ENCODE results near the gene APOBEC3C.
"Not testable (repeated sequence)": the region's sequence is repeated elsewhere in the genome, so short reads cannot be mapped to it uniquely, and the experiment has no call there.

The APOBEC3C gene

DNA sequence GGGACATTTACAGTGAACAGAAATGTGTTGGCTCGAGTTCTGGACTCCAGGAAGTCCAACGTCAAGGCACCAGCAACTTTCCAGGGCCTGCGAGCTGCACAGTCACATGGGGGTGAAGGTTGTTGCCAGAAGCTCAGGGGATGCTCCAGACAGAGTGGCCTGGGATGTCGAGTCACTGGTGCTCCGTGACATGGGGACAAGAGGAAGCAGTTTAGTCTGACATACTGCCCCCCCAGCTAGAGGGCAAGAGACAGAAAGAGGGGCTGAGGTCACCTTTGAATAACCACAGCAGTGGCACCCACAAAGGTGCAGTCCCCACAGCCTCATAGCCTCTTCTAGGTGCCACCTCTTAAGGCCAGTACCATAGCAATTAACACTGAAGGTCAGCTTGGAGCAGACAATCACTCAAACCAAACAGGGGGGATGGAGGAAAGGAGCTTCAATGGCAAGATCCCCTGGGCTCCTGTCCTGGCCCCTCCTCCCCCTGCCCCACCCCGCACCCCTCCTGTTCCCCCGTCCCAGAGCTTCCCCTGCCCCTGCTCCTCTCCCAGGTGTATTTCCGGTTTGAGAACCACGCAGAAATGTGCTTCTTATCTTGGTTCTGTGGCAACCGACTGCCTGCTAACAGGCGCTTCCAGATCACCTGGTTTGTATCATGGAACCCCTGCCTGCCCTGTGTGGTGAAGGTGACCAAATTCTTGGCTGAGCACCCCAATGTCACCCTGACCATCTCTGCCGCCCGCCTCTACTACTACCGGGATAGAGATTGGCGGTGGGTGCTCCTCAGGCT is 10.7 kb downstream of the APOBEC3C start:
- DNase-seq = peak; percentile 16

GRCh38 chr22:39026509-39027150 is 12.6 kb downstream of the APOBEC3C start:
- no peak for DNase-seq

- no peak for DNase-seq
These were observed 13.7 kb downstream of the APOBEC3C start for GRCh38 chr22:39027717-39028116.

DNA sequence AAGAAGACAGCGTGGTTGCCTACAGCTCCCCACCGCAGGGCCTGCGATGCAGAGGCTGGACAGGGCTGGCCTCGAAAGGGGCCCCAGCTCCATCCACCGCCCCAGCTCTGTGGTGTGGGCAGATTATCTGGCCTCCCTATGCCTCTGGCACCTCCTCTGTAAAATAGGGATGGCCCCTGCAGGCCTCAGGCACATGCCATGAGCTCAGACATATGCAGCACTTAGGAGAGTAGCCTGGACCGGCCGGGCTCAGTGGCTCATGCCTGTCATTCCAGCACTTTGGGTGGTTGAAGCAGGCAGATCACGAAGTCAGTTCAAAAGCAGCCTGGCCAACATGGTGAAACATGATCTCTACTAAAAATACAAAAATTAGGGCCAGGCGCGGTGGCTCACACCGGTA is 14.2 kb downstream of the APOBEC3C start:
- no peak for DNase-seq

DNA sequence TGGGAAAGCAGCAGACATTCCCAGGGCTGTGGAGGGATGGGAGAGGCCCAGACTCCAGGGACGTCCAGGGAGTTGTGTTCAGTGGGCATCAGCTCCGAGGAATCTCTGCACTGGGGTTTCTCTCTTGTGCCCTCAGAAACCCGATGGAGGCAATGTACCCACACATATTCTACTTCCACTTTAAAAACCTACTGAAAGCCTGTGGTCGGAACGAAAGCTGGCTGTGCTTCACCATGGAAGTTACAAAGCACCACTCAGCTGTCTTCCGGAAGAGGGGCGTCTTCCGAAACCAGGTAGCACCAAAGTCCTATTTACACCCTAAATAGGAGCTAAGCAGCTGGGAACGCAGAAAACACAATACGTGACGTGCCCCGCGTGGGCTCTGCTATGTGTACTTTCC is 15.2 kb downstream of the APOBEC3C start:
- no peak for DNase-seq

DNA sequence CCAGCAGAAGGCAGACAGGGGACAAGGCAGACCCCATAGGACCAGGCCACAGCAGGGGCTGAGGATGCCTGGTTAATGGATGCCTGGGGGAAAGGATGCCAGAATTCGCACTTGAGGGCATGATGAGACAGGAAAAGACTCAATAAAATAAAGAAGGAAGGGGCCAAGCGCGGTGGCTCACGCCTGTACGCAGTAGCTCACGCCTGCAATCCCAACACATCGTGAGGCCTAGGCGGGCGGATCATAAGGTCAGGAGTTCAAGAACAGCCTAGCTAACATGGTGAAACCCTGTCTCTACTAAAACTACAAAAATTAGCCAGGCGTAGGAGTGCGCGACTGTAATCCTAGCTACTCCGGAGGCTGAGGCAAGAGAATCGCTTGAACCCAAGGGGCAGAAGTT is 16.6 kb downstream of the APOBEC3C start:
- no peak for DNase-seq

GRCh38 chr22:39031434-39032295 is 17.6 kb downstream of the APOBEC3C start:
- not testable (repeated sequence) for DNase-seq

- DNase-seq = not testable (repeated sequence)
These were observed 23.0 kb downstream of the APOBEC3C start for GRCh38 chr22:39037071-39037470.

DNA sequence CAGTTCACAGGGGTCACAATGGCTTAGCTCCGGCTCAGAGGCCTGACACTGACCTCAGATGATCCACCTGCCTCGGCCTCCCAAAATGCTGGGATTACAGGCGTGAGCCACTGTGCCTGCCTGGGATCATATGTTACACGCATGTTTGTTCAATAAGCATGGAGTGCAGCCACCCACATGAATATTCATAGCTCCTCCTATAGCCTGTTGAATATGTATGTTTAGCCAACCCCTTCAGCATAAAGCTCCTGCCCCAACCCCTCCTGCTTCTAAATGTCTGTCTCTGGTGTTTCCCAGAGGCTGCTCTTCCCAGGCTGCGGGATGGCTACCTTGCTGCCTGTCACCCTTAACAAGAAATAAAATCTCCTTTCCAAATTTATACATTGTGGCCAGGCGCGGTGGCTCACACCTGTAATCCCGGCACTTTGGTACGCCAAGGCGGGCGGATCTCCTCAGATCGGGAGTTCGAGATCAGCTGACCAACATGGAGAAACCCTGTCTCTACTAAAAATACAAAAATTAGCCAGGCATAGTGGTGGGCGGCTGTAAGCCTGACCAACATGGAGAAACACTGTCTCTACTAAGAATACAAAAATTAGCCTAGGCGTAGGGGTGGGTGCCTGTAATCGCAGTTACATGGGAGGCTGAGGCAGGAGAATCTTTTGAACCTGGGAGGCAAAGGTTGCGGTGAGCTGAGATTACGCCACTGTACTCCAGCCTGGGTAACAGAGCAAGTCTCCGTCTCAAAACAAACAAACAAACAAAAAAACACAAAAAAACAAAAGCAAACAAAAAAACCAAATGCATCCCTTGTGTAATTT is 25.5 kb downstream of the APOBEC3C start:
- no peak for DNase-seq

DNA sequence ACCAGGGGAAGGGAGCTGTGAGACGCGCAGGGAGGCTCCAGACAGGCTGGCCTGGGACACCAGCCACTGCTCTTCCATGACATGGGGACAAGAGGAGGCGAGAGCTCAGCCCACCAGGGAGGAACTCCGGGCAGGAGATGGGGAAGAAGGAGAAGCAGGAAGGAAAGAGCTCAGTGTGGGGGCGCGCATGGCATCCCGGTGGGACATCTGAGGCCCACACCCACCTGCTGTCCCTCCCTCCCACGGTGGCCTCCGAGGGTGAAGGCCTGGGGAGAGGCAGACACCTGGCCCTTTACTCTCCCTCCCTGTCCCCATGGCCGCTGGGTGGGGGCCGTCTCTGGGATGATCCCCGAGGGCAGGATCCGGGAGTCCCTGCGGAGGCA is 26.1 kb downstream of the APOBEC3C start:
- not testable (repeated sequence) for DNase-seq

GRCh38 chr22:39040538-39041296 is 26.7 kb downstream of the APOBEC3C start, which contains the start of gene APOBEC3F:
APOBEC3F (plus strand) TSS chr22:39040864; CDS start chr22:39040961, 97 bp downstream.
- peak; percentile 76 for DNase-seq

DNA sequence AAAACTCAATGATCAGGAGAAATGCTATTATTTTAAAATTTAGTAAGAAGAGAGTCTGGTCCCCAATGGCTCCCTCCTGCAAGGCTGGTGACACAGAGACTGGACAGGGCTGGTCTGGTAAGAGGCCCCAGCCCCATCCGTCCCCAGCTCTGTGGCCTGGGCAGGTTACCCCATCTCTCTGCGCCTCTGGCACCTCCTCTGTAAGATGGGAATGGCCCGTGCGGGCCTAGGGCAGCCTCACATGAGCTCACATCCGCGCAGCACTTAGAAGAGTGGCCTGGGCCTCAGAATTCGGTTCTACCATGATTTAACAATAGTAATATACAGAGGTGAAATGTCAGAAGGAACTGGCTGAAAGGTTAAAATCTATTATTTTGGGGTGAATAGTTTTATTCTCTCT is 27.9 kb downstream of the APOBEC3C start:
- DNase-seq = no peak

GRCh38 chr22:39043063-39043462 is 29.0 kb downstream of the APOBEC3C start:
- DNase-seq = not testable (repeated sequence)

GRCh38 chr22:39045136-39045535 is 31.1 kb downstream of the APOBEC3C start:
- DNase-seq = not testable (repeated sequence)

DNA sequence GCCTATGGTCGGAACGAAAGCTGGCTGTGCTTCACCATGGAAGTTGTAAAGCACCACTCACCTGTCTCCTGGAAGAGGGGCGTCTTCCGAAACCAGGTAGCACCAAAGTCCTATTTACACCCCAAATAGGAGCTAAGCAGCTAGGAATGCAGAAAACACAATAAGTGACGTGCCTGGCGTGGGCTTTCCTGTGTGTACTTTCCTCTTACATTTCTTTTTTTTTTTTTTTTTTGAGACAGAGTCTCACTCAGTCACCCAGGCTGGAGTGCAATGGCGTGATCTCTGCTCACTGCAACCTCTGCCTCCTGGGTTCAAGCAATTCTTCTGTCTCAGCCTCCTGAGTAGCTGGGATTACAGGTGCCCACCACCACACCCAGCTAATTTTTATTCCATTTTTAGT is 35.4 kb downstream of the APOBEC3C start:
- DNase-seq = not testable (repeated sequence)

- not testable (repeated sequence) for DNase-seq
These were observed 37.9 kb downstream of the APOBEC3C start for GRCh38 chr22:39051844-39052495.

DNA sequence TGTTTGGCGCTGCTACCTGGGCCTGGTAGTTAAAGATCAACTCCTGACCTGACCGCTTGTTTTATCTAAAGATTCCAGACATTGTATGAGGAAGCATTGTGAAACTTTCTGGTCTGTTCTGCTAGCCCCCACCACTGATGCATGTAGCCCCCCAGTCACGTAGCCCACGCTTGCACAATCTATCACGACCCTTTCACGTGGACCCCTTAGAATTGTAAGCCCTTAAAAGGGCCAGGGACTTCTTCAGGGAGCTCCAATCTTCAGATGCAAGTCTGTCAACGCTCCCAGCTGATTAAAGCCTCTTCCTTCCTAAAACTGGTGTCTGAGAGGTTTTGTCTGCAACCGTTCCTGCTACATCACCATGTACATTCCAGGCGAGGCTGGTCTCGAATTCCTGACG is 41.6 kb downstream of the APOBEC3C start:
- DNase-seq = no peak

DNA sequence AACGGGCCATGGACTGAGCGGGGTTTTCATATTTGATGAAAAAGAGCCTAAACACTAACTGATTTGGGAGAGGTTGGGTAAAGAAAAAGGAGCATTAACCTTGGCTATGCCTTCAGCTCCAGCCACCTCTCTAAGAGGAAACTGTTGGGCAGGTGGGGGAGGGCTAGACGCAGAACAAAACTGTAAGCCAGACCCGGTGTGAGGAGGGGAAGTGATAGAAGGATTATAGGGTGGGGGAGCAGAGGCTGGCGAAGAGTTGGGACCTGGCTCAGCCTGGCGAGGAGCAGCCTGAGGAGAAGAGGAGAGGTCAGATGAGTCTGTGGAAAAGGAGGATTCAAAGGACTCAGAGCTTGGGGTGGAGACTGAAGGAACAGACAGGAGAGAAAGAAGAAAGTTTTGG is 47.2 kb downstream of the APOBEC3C start:
- DNase-seq = not testable (repeated sequence)

DNA sequence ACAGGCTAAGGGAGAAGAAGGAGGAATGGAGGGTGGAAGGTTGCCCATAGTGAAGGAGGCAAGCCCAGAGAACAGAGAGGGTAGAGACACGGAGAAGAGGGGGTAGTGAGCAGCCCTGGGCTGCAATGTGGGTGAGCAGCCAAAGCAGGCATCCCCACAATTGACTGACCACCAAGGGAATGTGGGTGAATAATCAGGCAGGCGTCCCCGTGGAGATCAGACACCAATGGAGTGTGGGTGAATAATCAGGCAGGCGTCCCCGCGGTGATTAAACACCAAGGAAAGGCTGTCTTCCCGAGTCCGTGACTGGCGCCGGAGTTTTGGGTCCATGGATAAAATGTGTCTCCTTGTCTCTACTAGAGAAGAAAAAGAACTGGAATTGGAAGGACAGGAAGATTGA is 47.9 kb downstream of the APOBEC3C start:
- DNase-seq = not testable (repeated sequence)

DNA sequence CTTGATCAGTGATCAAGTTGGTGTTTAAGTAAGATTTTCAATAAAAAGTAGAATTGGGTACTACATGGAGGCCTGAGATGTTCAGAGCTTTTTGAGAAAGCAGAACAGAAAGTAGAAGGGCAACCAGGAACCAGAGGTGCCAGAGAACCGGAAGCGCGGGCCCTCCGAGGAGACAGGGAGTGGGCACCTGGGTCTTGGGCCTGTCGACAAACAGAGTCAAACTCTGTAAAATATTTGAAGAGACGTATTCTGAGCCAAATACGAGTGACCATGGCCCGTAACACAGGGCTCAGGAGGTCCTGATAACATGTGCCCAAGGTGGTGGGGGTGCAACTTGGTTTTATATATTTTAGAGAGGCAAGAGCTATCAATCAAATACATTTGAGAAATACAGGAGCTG is 49.8 kb downstream of the APOBEC3C start:
- not testable (repeated sequence) for DNase-seq

All from activated naive CD4-positive, alpha-beta T cell treated with Interleukin-2 at 50 U/mL for 16 hours (primary cell).